HG03439 (cell line): ENCODE data around the gene KRTAP4-3.
"Not testable (repeated sequence)": the region's sequence is repeated elsewhere in the genome, so short reads cannot be mapped to it uniquely, and the experiment has no call there.

Source experiments
- ATAC-seq: cut with Tn5 transposase; IDR thresholded peaks from one replicate; pipeline ENCODE4 v1.9.1; 2021; ENCODE audit warnings: mild to moderate bottlenecking, moderate library complexity; ENCODE audit not compliant: unreplicated experiment

KRTAP4-3 gene

GRCh38 chr17:41168121-41168520, at the start of gene KRTAP4-3:
Gene KRTAP4-3 (minus strand): TSS chr17:41168221. CDS start chr17:41168172, 49 bp downstream.
- ATAC-seq: no peak

- ATAC-seq: no peak
Measured at GRCh38 chr17:41215681-41216080, 47.7 kb upstream of the KRTAP4-3 start.

- no peak for ATAC-seq
Measured at GRCh38 chr17:41212524-41213169, 44.6 kb upstream of the KRTAP4-3 start.

- no peak for ATAC-seq
Measured at GRCh38 chr17:41211845-41212466, 43.9 kb upstream of the KRTAP4-3 start.

- no peak for ATAC-seq
Measured at GRCh38 chr17:41199421-41200078, 31.5 kb upstream of the KRTAP4-3 start.

- ATAC-seq: no peak
Measured at GRCh38 chr17:41196068-41196467, 28.0 kb upstream of the KRTAP4-3 start.

GRCh38 chr17:41190328-41190727, 22.3 kb upstream of the KRTAP4-3 start:
- ATAC-seq: no peak

- ATAC-seq: not testable (repeated sequence)
Measured at GRCh38 chr17:41189837-41190318, 21.9 kb upstream of the KRTAP4-3 start, which contains the start of gene KRTAP9-1. Gene KRTAP9-1 (plus strand): TSS chr17:41189887. CDS start chr17:41189887, 0 bp downstream.

GRCh38 chr17:41186872-41187271, 18.9 kb upstream of the KRTAP4-3 start:
- ATAC-seq: no peak

GRCh38 chr17:41185001-41185400, 17.0 kb upstream of the KRTAP4-3 start:
- ATAC-seq: no peak

GRCh38 chr17:41184480-41184961, 16.5 kb upstream of the KRTAP4-3 start, which contains the start of gene KRTAP4-1:
Gene KRTAP4-1 (minus strand): TSS chr17:41184911. CDS start chr17:41184854, 57 bp downstream.
- no peak for ATAC-seq

- ATAC-seq: no peak
Measured at GRCh38 chr17:41178843-41179616, 11.0 kb upstream of the KRTAP4-3 start.

GRCh38 chr17:41178341-41178740, 10.3 kb upstream of the KRTAP4-3 start:
- ATAC-seq: no peak

GRCh38 chr17:41177727-41178271, 9.8 kb upstream of the KRTAP4-3 start, which contains the start of gene KRTAP4-2:
Gene KRTAP4-2 (minus strand): TSS chr17:41178221. CDS start chr17:41178164, 57 bp downstream.
- no peak for ATAC-seq

GRCh38 chr17:41176744-41177387, 8.8 kb upstream of the KRTAP4-3 start:
- ATAC-seq: no peak

GRCh38 chr17:41171886-41172285, 3.9 kb upstream of the KRTAP4-3 start:
- no peak for ATAC-seq

- no peak for ATAC-seq
Measured at GRCh38 chr17:41167561-41167960, 460 bp downstream of the KRTAP4-3 start.

- no peak for ATAC-seq
Measured at GRCh38 chr17:41163828-41164227, 4.2 kb downstream of the KRTAP4-3 start.

- ATAC-seq: no peak
Measured at GRCh38 chr17:41160648-41161047, 7.4 kb downstream of the KRTAP4-3 start, which contains the start of gene KRTAP4-4. Gene KRTAP4-4 (minus strand): TSS chr17:41160748. CDS start chr17:41160691, 57 bp downstream.

- ATAC-seq: not testable (repeated sequence)
Measured at GRCh38 chr17:41160190-41160589, 7.8 kb downstream of the KRTAP4-3 start.
